ENCODE measurements around the gene KHK. TPM values are rescaled to one million over a fixed set of nuclear protein-coding genes. Genes with fewer than 3 reads are reported as not detected.
A peak's percentile ranks its signal among the peaks of the same experiment; 100 is the strongest.
"Not testable (repeated sequence)": the region's sequence is repeated elsewhere in the genome, so short reads cannot be mapped to it uniquely, and the experiment has no call there.

The KHK gene
- total and polyA plus RNA-seq, 12 donors = 0.32 to 4.6 (median 2.2) TPM

DNA sequence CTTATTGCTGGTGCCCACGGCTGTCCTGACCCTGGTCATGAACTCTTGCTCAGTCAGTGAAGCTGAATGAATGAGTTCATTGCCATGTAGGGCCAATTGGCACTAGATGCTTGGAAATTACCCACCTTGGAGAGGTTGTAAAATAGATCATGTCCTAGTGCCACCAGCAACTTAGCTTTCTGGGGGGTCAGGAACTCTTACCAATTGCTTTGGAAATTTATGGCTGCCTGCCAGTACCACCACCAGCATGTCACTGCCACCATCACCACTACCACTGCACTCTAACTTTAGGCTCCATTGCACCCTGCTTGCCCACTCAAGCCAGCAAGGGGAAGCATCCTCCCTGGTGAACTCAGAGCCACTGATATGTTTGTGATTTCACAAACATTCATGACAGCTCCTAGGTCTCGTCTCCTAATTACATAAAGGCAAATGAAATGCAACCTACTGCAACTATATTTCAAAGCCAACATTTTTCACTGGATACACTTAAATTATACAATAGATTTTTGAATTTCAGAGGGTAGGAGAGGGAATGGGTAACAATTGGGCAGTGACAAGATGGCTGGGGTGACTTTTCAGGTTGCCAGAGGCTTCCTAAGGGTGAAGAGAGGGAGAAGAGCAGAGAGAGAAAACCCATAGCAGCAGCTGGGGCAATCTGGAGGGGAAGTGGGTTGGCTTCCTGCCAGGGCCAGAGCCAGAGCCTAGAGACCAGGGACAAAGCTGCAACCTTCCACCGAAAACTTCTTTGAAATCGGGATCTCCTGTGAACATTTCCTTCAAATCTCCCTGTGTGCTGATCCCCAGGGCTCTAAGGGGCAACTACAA lies 11.6 kb upstream of the KHK start:
- DNase-seq (peak; percentile 48 to 69), ATAC-seq (no peak)
- WGBS, 2 donors = 53 to 66% methylated on average over 4 of the region's 4 CpGs
- Histone ChIP-seq H3K9me3 (no peaks in the 10 kb centered on the region), H3K27me3 (no peaks in the 10 kb centered on the region), H3K4me1 (peaks cover 7 to 72% (median 61%) of the 10 kb centered on the region in 9 donors), H3K36me3 (peaks cover 0 to 5% (median 0%) of the 10 kb centered on the region in 9 donors), H3K4me3 (no peak overlapping the region), H3K27ac (peak overlapping the region in 9 of 10 donors; percentile 43 to 98 (median 97))
- TF ChIP-seq, protein P1, sequence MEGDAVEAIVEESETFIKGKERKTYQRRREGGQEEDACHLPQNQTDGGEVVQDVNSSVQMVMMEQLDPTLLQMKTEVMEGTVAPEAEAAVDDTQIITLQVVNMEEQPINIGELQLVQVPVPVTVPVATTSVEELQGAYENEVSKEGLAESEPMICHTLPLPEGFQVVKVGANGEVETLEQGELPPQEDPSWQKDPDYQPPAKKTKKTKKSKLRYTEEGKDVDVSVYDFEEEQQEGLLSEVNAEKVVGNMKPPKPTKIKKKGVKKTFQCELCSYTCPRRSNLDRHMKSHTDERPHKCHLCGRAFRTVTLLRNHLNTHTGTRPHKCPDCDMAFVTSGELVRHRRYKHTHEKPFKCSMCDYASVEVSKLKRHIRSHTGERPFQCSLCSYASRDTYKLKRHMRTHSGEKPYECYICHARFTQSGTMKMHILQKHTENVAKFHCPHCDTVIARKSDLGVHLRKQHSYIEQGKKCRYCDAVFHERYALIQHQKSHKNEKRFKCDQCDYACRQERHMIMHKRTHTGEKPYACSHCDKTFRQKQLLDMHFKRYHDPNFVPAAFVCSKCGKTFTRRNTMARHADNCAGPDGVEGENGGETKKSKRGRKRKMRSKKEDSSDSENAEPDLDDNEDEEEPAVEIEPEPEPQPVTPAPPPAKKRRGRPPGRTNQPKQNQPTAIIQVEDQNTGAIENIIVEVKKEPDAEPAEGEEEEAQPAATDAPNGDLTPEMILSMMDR (IDR thresholded peaks at IDR 0.05) = no peak
- intact Hi-C loops (cut with DNase I) = no loop called here

DNA sequence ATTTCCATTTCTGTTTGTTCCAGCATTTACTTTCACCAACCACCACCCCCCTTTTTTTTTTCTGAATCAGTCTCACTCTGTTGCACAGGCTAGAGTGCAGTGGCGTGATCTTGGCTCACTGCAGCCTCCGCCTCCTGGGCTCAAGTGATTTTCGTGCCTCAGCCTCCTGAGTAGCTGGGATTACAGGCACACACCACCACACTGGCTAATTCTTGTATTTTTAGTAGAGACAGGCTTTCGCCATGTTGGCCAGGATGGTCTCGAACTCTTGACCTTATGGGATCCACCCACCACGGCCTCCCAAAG lies 11.1 kb upstream of the KHK start:
- H3K27me3 ChIP-seq; intact Hi-C loops (cut with DNase I); ATAC-seq; H3K9me3 ChIP-seq; DNase-seq; H3K36me3 ChIP-seq; H3K4me3 ChIP-seq: not testable (repeated sequence)
- Histone ChIP-seq H3K27ac (peak overlapping the region in 8 of 10 donors; percentile 9 to 98 (median 97)), H3K4me1 (peaks cover 3 to 72% (median 61%) of the 10 kb centered on the region in 9 donors)
- WGBS, 2 donors = 78 to 81% methylated on average over 6 of the region's 6 CpGs

DNA sequence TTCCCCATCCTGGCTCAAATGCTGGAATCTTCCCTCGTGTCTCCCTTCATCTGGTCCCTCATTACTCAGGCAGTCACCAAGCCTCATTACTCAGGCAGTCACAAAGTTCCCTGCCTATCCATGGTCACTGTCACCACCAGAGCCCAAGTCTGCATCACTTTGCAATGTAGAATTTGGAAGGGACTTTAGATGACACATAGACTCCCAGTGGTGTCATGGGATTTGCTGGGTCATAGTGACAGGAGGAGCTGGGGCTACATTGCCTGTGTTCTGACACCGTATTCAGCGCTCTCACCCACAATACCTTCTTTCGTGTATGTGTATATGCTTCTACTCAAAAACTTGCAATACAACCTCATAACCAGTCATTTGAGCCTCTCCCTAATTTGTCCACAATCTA lies 10.2 kb upstream of the KHK start:
- no peak for DNase-seq
- intact Hi-C loops (cut with DNase I) = no loop called here
- Histone ChIP-seq H3K27ac (peak overlapping the region in 5 of 10 donors; percentile 9 to 97 (median 88)), H3K36me3 (no peaks in the 10 kb centered on the region), H3K4me1 (peaks cover 4 to 75% (median 60%) of the 10 kb centered on the region in 9 donors), H3K4me3 (no peak overlapping the region), H3K27me3 (no peaks in the 10 kb centered on the region), H3K9me3 (no peaks in the 10 kb centered on the region)
- WGBS, 2 donors = 84 to 85% methylated on average over 4 of the region's 4 CpGs
- no peak for ATAC-seq
- TF ChIP-seq, protein P1 (IDR thresholded peaks at IDR 0.05) = no peak

DNA sequence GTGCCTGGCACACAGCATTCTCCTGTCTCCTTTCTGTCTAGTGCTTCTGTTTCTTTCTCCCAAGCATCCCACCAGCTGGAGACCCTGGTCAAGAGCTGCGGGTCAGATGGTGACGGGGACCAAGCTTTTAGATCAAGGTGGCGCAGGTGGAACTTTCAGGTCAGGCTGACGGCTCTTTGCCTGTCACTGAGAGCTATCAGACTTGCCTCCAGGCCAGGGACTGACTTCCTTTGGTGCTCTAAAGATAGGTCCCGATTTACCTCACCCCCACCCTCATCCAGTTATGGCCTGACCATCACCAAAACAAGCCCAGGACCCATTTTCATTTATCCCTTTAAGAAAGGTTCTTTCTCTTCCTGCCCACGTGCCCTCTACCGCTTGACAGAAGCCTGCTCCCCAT lies 9.3 kb upstream of the KHK start:
- Histone ChIP-seq H3K4me1 (peaks cover 4 to 80% (median 66%) of the 10 kb centered on the region in 9 donors), H3K36me3 (peaks cover 0 to 4% (median 0%) of the 10 kb centered on the region in 9 donors), H3K27me3 (no peaks in the 10 kb centered on the region), H3K9me3 (no peaks in the 10 kb centered on the region), H3K4me3 (no peak overlapping the region), H3K27ac (peak overlapping the region in 7 of 10 donors; percentile 3 to 90 (median 87))
- no peak for DNase-seq
- intact Hi-C loops (cut with DNase I) = no loop called here
- ATAC-seq = no peak
- TF ChIP-seq, protein P1 (IDR thresholded peaks at IDR 0.05) = no peak
- WGBS, 2 donors = 70 to 83% methylated on average over 7 of the region's 7 CpGs
